Activated CD8-positive, alpha-beta memory T cell treated with anti-CD3 and anti-CD28 coated beads, Interleukin-2, amount 50 U/mL, for 24 hours (primary cell): ENCODE measurements around the gene TBL3.
A peak's percentile ranks its signal among the peaks of the same experiment; 100 is the strongest.
"Not testable (repeated sequence)": the region's sequence is repeated elsewhere in the genome, so short reads cannot be mapped to it uniquely, and the experiment has no call there.

Experiments
- DNase-seq: peaks from one replicate; pipeline ENCODE4 v3.0.0-alpha.2; 2020; ENCODE audit errors: extremely low read depth

The TBL3 gene

DNA sequence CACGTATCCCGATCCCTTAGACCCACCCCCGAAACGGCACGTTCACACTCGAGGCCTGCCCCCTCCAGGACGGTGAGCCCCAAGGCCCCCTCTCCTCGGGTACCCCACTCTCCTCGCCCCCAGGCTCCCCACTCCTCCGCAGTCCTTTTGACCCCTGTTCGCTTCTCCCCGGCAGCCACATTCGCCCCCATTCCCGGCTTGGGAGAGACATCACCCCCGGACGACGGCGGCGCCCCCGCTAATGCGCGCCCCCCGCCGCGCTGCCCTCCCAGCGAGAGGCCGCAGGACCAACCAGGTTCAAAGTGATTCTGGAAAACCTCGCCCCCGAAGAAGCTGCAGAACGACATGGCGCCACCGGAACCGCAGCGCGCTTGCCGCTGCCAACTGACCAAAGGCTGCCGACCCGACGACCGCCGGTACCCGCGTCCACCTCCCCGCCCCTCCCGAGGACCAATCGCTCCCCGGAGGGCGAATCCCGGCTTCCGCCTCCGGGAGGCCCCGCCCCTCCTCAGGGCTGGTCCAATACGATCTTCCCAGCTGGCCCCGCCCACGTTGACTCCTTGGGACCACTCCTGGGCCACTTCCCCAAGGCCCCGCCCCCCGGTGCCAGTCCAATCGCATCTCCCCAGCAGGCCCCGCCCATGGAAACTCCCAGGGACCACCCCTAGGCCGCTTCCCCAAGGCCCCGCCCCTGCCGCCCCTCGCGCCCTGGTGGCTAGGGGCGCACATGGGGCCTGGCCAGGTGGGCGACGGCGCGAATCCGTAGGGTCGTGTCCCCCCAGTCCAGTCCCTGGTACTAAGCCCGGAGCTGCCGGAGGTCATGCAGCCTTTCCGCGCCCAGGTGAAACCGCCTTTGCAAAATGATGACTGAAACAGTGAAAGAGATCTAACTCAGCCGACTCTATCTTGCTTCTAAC, 28.8 kb upstream of the TBL3 start, which contains the start of gene MSRB1:
Gene MSRB1 (minus strand): TSS at position 390 of the 917 bp plus-strand sequence. CDS start 43 bp downstream, at position 347.
- DNase-seq, result peak; percentile 99

GRCh38 chr16:1944612-1945199, 27.1 kb upstream of the TBL3 start:
- no peak for DNase-seq

GRCh38 chr16:1945559-1946391, 26.1 kb upstream of the TBL3 start:
- DNase-seq, result no peak

GRCh38 chr16:1946495-1947368, 25.1 kb upstream of the TBL3 start:
- DNase-seq, result no peak

DNA sequence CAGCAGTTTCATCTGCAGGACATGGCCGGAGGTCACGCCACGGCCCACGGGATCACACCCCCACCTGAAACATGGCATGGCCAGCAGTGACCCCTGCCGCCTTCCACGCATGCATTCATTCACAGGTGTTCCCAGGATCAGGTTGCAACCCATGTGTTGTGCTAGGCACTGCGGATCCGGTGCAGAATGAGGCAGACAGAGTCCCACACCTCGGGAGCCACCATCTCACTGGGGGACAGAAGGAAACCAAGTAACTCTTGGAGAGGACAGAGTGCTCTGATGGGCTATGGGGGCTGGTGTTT, 24.5 kb upstream of the TBL3 start:
- no peak for DNase-seq

GRCh38 chr16:1949507-1949906, 22.3 kb upstream of the TBL3 start:
- no peak for DNase-seq

DNA sequence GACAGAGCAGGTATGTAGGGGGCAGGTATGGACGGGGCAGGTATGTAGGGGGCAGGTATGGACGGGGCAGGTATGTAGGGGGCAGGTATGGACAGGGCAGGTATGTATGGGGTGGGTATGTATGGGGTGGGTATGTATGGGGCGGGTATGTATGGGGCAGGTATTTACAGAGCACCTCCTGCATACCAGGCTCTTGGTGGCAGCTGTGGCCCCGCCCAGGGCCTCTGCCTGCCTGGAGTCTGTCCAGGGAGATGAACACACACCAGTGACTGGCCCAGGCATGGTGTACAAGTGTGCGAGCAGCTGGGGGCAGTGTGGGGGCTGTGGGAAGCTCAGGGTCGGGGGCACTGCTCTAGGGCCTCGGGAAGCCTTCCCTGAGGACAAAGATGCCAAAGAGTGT, 21.8 kb upstream of the TBL3 start:
- DNase-seq, result no peak

DNA sequence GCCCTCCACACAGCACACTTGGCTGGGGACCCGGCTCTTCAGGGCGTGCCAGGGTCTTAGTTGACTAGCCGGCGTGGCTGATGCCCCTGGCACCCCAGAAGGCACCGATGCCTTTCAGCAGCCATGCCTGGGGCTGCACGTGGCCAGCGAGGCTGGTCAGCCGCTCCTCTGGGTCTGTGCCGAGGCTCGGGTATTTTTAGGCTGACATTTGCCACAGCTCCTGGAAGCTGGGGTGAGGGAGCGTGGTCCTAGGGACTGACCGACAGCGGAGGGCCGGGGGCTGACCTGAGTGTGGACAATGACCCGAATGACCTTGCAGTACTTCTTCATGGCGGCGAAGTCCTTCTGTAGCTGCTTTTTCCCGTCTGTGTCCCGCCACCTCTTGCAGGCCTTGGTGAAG, 21.3 kb upstream of the TBL3 start:
- no peak for DNase-seq

GRCh38 chr16:1953734-1954133, 18.1 kb upstream of the TBL3 start:
- no peak for DNase-seq

- not testable (repeated sequence) for DNase-seq
These were observed 14.3 kb upstream of the TBL3 start for GRCh38 chr16:1957434-1958142.

DNA sequence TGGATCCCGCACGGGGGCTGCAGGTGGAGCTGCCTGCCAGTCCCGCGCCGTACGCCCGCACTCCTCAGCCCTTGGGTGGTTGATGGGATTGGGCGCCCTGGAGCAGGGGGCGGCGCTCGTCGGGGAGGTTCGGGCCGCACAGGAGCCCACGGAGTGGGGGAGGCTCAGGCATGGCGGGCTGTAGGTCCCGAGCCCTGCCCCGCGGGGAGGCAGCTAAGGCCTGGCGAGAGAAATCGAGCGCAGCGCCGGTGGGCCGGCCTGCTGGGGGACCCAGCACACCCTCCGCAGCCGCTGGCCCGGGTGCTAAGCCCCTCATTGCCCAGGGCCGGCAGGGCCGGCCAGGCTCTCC, 13.7 kb upstream of the TBL3 start:
- not testable (repeated sequence) for DNase-seq

DNA sequence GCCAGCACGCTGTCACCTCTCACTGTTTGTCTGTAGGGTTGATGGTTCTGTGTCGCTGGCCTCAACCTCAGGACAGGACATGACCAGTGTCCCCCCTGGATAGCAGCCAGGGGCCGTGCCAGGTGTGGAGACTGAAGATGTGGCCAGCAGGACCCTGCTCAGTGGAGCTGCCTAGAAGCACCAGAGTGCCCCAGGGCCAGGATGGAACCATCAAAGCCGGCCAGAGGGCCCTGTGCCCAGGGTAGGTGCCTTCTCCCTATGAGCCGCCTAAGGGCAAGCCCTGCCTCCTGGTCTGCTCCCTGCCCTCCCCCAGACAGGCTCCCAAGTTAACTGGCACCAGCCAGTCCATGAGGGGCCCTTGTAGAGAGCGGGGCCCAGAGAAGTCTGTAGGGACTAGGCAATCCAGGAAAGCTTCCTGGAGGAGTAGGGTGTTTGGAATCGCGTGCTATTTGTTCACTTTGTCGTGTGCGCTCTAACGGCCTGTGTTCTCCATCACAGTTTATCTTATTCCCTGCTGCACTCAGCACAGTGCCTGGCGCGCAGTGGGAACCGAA, 13.1 kb upstream of the TBL3 start:
- no peak for DNase-seq

DNA sequence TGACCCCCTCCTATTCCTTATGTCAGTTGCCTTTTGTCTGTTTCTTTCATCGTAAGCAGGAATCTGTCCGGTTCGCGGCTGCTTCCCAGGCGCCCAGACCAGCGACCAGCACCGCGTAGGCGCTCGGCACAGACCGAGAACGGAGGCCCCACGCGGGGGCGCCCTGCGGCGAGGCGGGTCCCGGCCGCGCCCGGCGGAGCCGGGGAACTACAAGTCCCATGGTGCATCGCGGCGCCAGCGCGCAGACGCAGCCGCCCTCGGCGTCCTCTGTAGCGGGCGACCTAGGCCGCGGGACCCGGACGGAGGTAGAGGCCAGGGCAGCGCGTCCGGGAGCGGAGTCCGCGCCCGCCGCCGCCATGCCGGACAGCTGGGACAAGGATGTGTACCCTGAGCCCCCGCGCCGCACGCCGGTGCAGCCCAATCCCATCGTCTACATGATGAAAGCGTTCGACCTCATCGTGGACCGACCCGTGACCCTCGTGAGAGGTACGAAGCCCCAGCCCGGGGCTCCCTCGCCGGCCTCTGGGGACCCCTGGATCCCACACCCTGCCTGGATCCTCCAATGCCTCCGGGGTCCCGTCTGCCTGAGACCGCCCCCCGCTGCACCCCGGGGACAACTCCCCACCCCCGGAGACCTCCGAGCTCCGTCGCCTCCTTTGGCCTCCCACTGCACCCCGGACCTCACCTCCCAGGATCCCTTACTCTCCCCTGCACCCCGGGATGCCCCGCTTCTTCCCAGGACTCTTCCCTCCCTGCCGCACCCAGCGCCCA, 12.4 kb upstream of the TBL3 start, which contains the start of gene NDUFB10:
Gene NDUFB10 (plus strand): TSS at position 270 of the 771 bp plus-strand sequence. CDS start 87 bp downstream, at position 357.
- DNase-seq, result peak; percentile 61

GRCh38 chr16:1960665-1961630, 10.9 kb upstream of the TBL3 start:
- no peak for DNase-seq

DNA sequence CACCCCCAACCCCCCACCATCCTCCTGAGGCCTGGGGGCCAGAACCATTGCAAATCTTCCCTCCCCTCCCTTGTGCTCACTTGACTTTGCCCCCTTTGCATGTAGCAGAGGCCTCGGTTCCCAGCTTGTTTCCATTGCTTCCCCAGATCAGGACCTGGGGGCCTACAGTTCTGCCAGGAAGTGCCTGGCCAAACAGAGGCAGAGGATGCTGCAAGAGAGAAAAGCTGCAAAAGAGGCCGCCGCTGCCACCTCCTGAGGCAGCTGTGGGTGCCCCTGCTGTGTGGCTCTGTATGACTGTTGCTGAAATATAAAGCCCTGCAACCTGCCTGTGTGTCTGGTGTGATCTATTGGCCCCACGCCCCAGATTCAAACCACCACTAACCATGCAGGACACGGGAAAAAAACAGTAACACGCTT, 10.2 kb upstream of the TBL3 start:
- DNase-seq, result no peak

DNA sequence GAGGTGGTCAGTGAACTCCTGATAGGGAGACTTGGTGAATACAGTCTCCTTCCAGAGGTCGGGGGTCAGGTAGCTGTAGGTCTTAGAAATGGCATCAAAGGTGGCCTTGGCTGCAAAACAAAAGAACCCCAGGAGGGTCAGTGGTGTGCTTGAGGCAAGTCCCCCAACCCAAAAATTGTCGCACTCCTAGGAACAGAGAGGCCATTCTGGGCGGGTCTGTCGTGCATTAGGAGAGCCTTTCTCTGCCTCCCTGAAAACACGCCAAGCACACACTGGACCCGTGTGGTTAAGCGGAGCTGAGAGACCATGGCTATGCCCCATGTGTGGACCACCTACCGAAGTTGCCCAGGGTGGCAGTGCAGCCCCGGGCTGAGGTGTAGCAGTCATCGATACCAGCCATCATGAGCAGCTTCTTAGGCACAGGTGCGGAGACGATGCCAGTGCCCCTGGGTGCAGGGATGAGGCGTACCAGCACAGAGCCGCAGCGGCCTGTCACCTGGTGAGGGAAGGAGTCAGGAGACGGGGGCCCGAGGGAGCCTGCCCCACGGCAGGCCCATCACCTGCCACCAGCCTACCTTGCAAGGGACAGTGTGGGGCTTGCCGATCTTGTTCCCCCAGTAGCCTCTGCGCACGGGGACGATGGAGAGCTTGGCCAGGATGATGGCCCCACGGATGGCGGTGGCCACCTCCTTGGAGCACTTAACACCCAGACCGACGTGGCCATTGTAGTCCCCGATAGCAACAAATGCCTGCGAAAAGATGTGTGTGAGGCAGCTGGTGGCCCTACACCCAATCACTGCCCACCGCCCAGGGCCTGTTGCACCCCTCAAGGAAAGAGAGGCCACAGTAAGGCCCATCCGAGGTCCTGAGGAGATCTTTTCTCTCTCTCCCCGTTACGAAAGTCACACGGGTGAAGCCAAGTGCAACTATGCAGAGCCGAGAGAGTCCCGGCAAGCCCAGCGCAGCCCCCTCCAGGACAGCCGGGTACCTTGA, 9.4 kb upstream of the TBL3 start:
- not testable (repeated sequence) for DNase-seq

DNA sequence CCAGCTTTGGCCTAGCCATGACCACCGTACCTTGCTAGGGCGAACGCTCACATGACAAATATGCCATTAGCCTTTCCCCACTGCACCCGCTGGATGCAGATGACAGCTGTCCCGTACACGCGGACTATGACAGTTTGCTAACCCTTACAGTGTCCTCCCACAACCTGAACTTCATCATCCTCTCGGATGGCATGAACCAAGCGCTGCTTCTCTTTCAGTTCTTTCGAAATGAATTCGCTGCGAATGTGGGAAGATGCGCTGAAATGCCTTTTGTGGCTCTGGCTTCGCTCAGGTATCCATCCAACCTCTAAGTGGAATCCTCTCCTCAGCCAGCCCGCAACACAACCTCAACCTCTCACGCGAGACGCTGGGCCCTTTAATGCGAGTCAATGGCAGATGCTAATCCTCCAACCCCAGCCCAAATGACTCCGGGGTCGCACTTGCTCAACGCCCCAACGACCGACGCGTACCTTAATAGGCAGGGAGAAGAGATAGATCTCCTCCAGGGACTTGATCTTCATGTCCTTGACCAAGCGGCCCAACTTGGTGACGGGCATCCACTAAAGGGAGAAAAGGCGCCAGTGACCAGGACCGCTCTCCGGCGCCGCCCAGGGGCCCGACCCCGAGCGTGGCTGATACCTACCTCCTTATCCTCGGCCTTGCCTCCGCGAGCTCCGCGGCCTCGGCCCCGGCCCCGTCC, 7.9 kb upstream of the TBL3 start:
- no peak for DNase-seq
